Endothelial cell of umbilical vein (primary cell): ENCODE results near the gene DCDC2B. TPM values are rescaled to one million over a fixed set of nuclear protein-coding genes. Genes with fewer than 3 reads are reported as not detected.

Source experiments
- BruUV-seq: library from RNA; stranded (reverse); fragments of 400-500 nt; replicated peaks from 2 replicates; lab custom pipeline; 2021; lab: Mats Ljungman, UMichigan
- CTCF ChIA-PET: fragments of 300-600, 350-600 bp; sonication (Branson Sonifier 250); formaldehyde crosslinking; loops from one replicate; lab custom pipeline; 2021; ENCODE audit warnings: antibody characterized with exemption, inconsistent platforms; lab: Charles Lee
- POLR2A ChIA-PET: fragments of 300-600, 350-600 bp; sonication (Branson Sonifier 250); formaldehyde crosslinking; loops from one replicate; lab custom pipeline; 2021; ENCODE audit warnings: antibody characterized with exemption, inconsistent platforms; lab: Charles Lee
- DNase-seq: peaks from one replicate; pipeline ENCODE4 v3.0.0-alpha.2; 2011; ENCODE audit warnings: low read depth, low spot score
- FAIRE-seq: peaks from 2 replicates; lab custom pipeline; 2011; peaks lifted over from hg19 to GRCh38; lab: Jason Lieb, UNC
- H2AFZ ChIP-seq: 2 replicates; pipeline ENCODE4 v1.6.0; 2012; ENCODE audit warnings: low read depth, low read length, control low read depth, inconsistent platforms
- H3K27ac ChIP-seq: 2 replicates; pipeline ENCODE4 v1.5.1; 2011; ENCODE audit warnings: low read depth, mild to moderate bottlenecking, control low read depth, low read length, moderate library complexity; ENCODE audit not compliant: insufficient read depth
- H3K27me3 ChIP-seq, 2 experiments: 2 replicates each; pipeline versions ENCODE4 v1.6.0 to v1.6.1; 2011; ENCODE audit warnings: low read length in 2 of 2, mixed read lengths in 1 of 2; ENCODE audit not compliant: control insufficient read depth in 2 of 2, insufficient read depth in 2 of 2
- H3K36me3 ChIP-seq, 2 experiments: 2 replicates in 1 of 2; 3 replicates in 1 of 2; pipeline ENCODE4 v1.5.1; 2011; ENCODE audit warnings: low read length in 2 of 2, mild to moderate bottlenecking in 1 of 2, moderate library complexity in 1 of 2; ENCODE audit not compliant: control insufficient read depth in 2 of 2, insufficient read depth in 2 of 2; ENCODE audit errors: extremely low read depth in 1 of 2
- H3K4me1 ChIP-seq: 3 replicates; pipeline ENCODE4 v1.5.1; 2011; ENCODE audit warnings: mild to moderate bottlenecking, low read length; ENCODE audit not compliant: control insufficient read depth, insufficient read depth; ENCODE audit errors: extremely low read depth
- H3K4me2 ChIP-seq: 2 replicates; pipeline ENCODE4 v1.6.1; 2011; ENCODE audit warnings: low read length, control low read depth, mixed read lengths; ENCODE audit not compliant: insufficient read depth
- H3K4me3 ChIP-seq, 3 experiments: fragments of 200-600 bp in 1 of 3; sonication (generic), shearing (Covaris generic) in 1 of 3; replicated peaks in 1 of 3; 2 replicates each; pipeline ENCODE4 v1.5.1; 2011 to 2016; ENCODE audit warnings: control low read depth in 3 of 3, low read length in 3 of 3, mild to moderate bottlenecking in 2 of 3, inconsistent platforms in 1 of 3, low read depth in 1 of 3, moderate library complexity in 1 of 3; ENCODE audit not compliant: insufficient read depth in 1 of 3
- H3K79me2 ChIP-seq: 2 replicates; pipeline ENCODE4 v1.6.0; 2012; ENCODE audit warnings: low read length, inconsistent platforms; ENCODE audit not compliant: control insufficient read depth, insufficient read depth
- H3K9ac ChIP-seq: replicated peaks from 2 replicates; pipeline ENCODE3; 2011; ENCODE audit warnings: low read length, control low read depth; ENCODE audit not compliant: insufficient read depth; ENCODE audit errors: extremely low read depth
- H3K9me1 ChIP-seq: replicated peaks from 3 replicates; pipeline ENCODE4 v1.6.0; 2011; ENCODE audit warnings: mild to moderate bottlenecking, low read length; ENCODE audit not compliant: control insufficient read depth, insufficient read depth; ENCODE audit errors: extremely low read depth
- H3K9me3 ChIP-seq: replicated peaks from 2 replicates; pipeline ENCODE4 v1.5.1; 2012; ENCODE audit warnings: low read length, inconsistent platforms; ENCODE audit not compliant: control insufficient read depth, insufficient read depth
- H4K20me1 ChIP-seq: replicated peaks from 2 replicates; pipeline ENCODE3; 2011; ENCODE audit warnings: mild to moderate bottlenecking, low read length; ENCODE audit not compliant: control insufficient read depth, insufficient read depth; ENCODE audit errors: extremely low read depth
- CTCF ChIP-seq, 2 donors: IDR thresholded peaks; 1 replicate in 1 of 2; 2 replicates in 1 of 2; pipeline ENCODE4 v1.5.1; 2011; ENCODE audit warnings: low read length in 2 of 2, mild to moderate bottlenecking in 2 of 2, moderate library complexity in 2 of 2, control low read depth in 1 of 2, inconsistent platforms in 1 of 2, low read depth in 1 of 2; ENCODE audit not compliant: insufficient read depth in 1 of 2; ENCODE audit errors: extremely low read depth in 1 of 2
- EZH2 ChIP-seq: IDR thresholded peaks from 2 replicates; pipeline ENCODE4 v1.6.1; 2012; ENCODE audit warnings: borderline replicate concordance, low read depth, mild to moderate bottlenecking, moderate library complexity, low read length, inconsistent platforms; ENCODE audit not compliant: severe bottlenecking
- GATA2 ChIP-seq: IDR thresholded peaks from 2 replicates; pipeline ENCODE4 v1.7.0; 2011; ENCODE audit warnings: low read depth, mild to moderate bottlenecking, moderate library complexity, mixed read lengths, low read length; ENCODE audit not compliant: insufficient read length, insufficient read depth
- JUN ChIP-seq: IDR thresholded peaks from 2 replicates; pipeline ENCODE4 v1.6.1; 2011; ENCODE audit warnings: borderline replicate concordance, low read depth; ENCODE audit not compliant: insufficient read length, insufficient read depth
- MAX ChIP-seq: IDR thresholded peaks from 2 replicates; pipeline ENCODE4 v1.6.1; 2011; ENCODE audit not compliant: insufficient read depth, insufficient read length
- MYC ChIP-seq: IDR thresholded peaks from one replicate; pipeline ENCODE4 v1.6.1; 2011; ENCODE audit warnings: mild to moderate bottlenecking, low read depth, low read length
- POLR2A ChIP-seq: IDR thresholded peaks from 2 replicates; pipeline ENCODE4 v1.6.1; 2012; ENCODE audit warnings: low read depth, mild to moderate bottlenecking, control low read depth, low read length
- POLR2AphosphoS5 ChIP-seq: IDR thresholded peaks from 2 replicates; pipeline ENCODE4 v1.6.1; 2012; ENCODE audit warnings: low read depth, mild to moderate bottlenecking, control low read depth, low read length, moderate library complexity; ENCODE audit not compliant: insufficient read depth
- dilution Hi-C: fragments of 300-500 bp; cut with MboI; formaldehyde crosslinking; loops from one replicate; pipeline ENCODE4 v1.15.0; 2019; ENCODE audit warnings: low sequenced_read_pairs; ENCODE audit not compliant: extremely low pct_ligation_motif_present
- intact Hi-C: fragments of 100-400 bp; cut with micrococcal nuclease; formaldehyde crosslinking; loops from one replicate; pipeline ENCODE4 v1.10.0; 2022
- polyA plus RNA-seq, 4 experiments: library from polyadenylated mRNA; depleted of rRNA in 3 of 4; stranded (reverse) in 3 of 4; unstranded in 1 of 4; fragments of >200 nt; gene quantifications; 2 replicates each; pipeline versions ENCODE4 v1.2.1 to v1.2.3, GENCODE V29; 2011 to 2012; ENCODE audit warnings: missing spikeins in 1 of 4
- total RNA-seq: library from RNA; stranded (reverse); gene quantifications from 2 replicates; pipeline ENCODE4 v1.2.3, GENCODE V29; 2021

The DCDC2B gene
- total and polyA plus RNA-seq, 2 donors (not counting 3 experiments of a cell fraction or from before 2014, with no cell fraction given), result not detected

GRCh38 chr1:32223683-32224082, 14.8 kb downstream of the DCDC2B start:
- peaks cover 24% of the 10 kb centered on the region for H3K79me2 ChIP-seq
- ChIA-PET POLR2A (interaction anchor here (0.6 to 2.4 kb wide), 2 partner anchors 109 to 112 kb away, joined by 3 to 8 read pairs; partner anchors contain the start of gene MARCKSL1), CTCF (interaction anchor here (0.6 to 2.4 kb wide), 16 partner anchors 8 to 190 kb away, joined by 3 to 33 read pairs (median 4); partner anchors contain the start of genes BSDC1 and MARCKSL1)
- H3K9me3 ChIP-seq, result no peaks in the 10 kb centered on the region
- no peak overlapping the region for H3K9ac ChIP-seq
- FAIRE-seq, result no peak
- H3K36me3 ChIP-seq, result peaks cover 12 to 17% of the 10 kb centered on the region in 2 experiments
- no peaks in the 10 kb centered on the region for H3K9me1 ChIP-seq
- intact Hi-C loops (loop anchor here (2.0 to 5.0 kb wide), 3 partner anchors 17 to 191 kb away; partner anchors contain the start of gene MARCKSL1), dilution Hi-C loops (no loop called here)
- DNase-seq, result peak; percentile 59
- H4K20me1 ChIP-seq, result no peaks in the 10 kb centered on the region
- H3K4me1 ChIP-seq, result peaks cover 26% of the 10 kb centered on the region
- TF ChIP-seq GATA2, result no peak
- peak in 1 of 2 donors; percentile 35 for TF ChIP-seq CTCF (IDR thresholded peaks at IDR 0.05; ENCODE audit: extremely low read depth in 1 of 2, insufficient read depth in 1 of 2, low read depth in 1 of 2, low read length in 2 of 2)
- no TSS peak for BruUV-seq
- H3K4me3 ChIP-seq, result no peak overlapping the region
- no peak overlapping the region for H2AFZ ChIP-seq
- peak overlapping the region; percentile 86 for H3K4me2 ChIP-seq
- peak overlapping the region; percentile 16 for H3K27ac ChIP-seq
- no peaks in the 10 kb centered on the region for H3K27me3 ChIP-seq

- BruUV-seq, result no TSS peak
- no peak overlapping the region for H3K9ac ChIP-seq
- no peak overlapping the region for H3K27ac ChIP-seq
- TF ChIP-seq POLR2AphosphoS5, result no peak
- no peak for TF ChIP-seq EZH2
- TF ChIP-seq GATA2, result no peak
- TF ChIP-seq CTCF (IDR thresholded peaks at IDR 0.05; ENCODE audit: extremely low read depth in 1 of 2, insufficient read depth in 1 of 2, low read depth in 1 of 2, low read length in 2 of 2), result no peak
- no peak for TF ChIP-seq MYC
- TF ChIP-seq POLR2A, result no peak
- no peak for TF ChIP-seq JUN
- no peak for TF ChIP-seq MAX
- H3K4me3 ChIP-seq, result no peak overlapping the region
- H3K9me3 ChIP-seq, result no peaks in the 10 kb centered on the region
- no peaks in the 10 kb centered on the region for H4K20me1 ChIP-seq
- intact Hi-C loops (loop anchor here (5.0 kb wide), 1 partner anchor 113 kb away; the partner anchor contains the start of gene MARCKSL1), dilution Hi-C loops (no loop called here)
- H3K27me3 ChIP-seq, result no peaks in the 10 kb centered on the region
- H3K4me2 ChIP-seq, result no peak overlapping the region
- H2AFZ ChIP-seq, result no peak overlapping the region
- FAIRE-seq (no peak), DNase-seq (no peak)
- H3K9me1 ChIP-seq, result no peaks in the 10 kb centered on the region
- H3K36me3 ChIP-seq, result peaks cover 14 to 22% of the 10 kb centered on the region in 2 experiments
- POLR2A ChIA-PET, result interaction anchor here (0.7 to 2.4 kb wide), 3 partner anchors 72 to 111 kb away, joined by 3 to 8 read pairs (median 4); partner anchors contain the start of gene MARCKSL1
- peaks cover 24% of the 10 kb centered on the region for H3K79me2 ChIP-seq
- CTCF ChIA-PET, result interaction anchor here (1.0 to 2.4 kb wide), 7 partner anchors 9 to 98 kb away, joined by 3 to 33 read pairs (median 7); no protein-coding TSS in a partner anchor
- H3K4me1 ChIP-seq, result peaks cover 26% of the 10 kb centered on the region
Measured at GRCh38 chr1:32224285-32224684, 15.4 kb downstream of the DCDC2B start.
